ENCODE measurements around the gene PTBP3.

- no peak for TF ChIP-seq POLR2A (IDR thresholded peaks at IDR 0.05; ENCODE audit: low read depth, low read length)
- no peak for TF ChIP-seq CTCF (conservative IDR thresholded peaks at IDR 0.05; ENCODE audit: low read depth, low read length)
- TF ChIP-seq CEBPB (IDR thresholded peaks at IDR 0.05; ENCODE audit: low read depth, low read length), result no peak
- TF ChIP-seq USF2 (IDR thresholded peaks at IDR 0.05; ENCODE audit: low read depth, low read length), result no peak
- TF ChIP-seq NFE2L2 (IDR thresholded peaks at IDR 0.05; ENCODE audit: low read depth, low read length), result no peak
- TF ChIP-seq RFX5 (IDR thresholded peaks at IDR 0.05; ENCODE audit: low read depth, low read length), result no peak
- no peak for TF ChIP-seq SMC3 (IDR thresholded peaks at IDR 0.05; ENCODE audit: low read depth, low read length)
- no peak for TF ChIP-seq FOS (IDR thresholded peaks at IDR 0.05; ENCODE audit: low read depth, low read length)
- TF ChIP-seq BHLHE40 (IDR thresholded peaks at IDR 0.05; ENCODE audit: low read depth, low read length), result no peak
- TF ChIP-seq RCOR1 (IDR thresholded peaks at IDR 0.05; ENCODE audit: insufficient replicate concordance, low read length), result no peak
- no peak for TF ChIP-seq CHD1 (IDR thresholded peaks at IDR 0.05; ENCODE audit: low read depth, low read length)
Measured at GRCh38 chr9:112377087-112377486, 43.7 kb upstream of the PTBP3 start.

Measured in IMR-90 (cell line).